HG03139 (cell line): ENCODE results near the gene C3orf70.

Source experiments
- ATAC-seq: cut with Tn5 transposase; IDR thresholded peaks from one replicate; pipeline ENCODE4 v1.9.1; 2021; ENCODE audit not compliant: unreplicated experiment

The C3orf70 gene

DNA sequence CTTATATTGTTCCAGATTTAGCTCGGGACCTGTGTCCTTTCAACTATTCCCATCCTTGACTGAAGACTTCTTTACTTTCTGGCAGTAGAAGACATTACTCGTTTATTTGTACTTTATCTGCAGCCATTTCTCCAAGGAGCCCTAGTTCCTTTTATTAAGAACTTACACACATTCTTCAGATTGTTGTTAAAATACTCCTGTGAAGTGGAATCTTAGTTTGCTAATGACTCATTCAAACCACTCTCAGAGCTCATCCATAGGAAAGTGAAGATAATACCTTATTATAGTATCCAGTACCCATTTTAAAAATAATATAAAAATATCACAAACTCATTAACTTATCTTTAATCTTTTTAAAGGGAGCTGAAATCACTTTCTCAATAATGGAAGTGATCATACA lies 63.5 kb downstream of the C3orf70 start:
- ATAC-seq, result no peak

DNA sequence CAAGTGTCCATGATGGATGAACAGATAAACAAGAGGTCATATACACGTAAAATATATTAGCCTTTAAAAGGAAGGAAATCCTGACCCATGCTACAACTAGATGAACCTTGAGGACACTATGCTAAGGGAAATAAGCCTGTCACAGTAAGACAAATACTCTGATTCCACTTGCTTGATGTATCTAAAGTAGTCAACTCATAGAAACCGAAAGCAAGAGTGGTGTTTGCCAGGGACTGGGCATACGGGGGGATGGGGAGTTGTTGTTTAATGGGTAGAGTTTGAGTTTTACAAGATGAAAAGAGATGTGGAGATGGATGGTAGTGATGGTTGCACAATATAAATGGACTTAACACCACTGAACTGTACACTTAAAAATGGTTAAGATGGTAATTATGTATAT lies 65.4 kb downstream of the C3orf70 start:
- no peak for ATAC-seq

DNA sequence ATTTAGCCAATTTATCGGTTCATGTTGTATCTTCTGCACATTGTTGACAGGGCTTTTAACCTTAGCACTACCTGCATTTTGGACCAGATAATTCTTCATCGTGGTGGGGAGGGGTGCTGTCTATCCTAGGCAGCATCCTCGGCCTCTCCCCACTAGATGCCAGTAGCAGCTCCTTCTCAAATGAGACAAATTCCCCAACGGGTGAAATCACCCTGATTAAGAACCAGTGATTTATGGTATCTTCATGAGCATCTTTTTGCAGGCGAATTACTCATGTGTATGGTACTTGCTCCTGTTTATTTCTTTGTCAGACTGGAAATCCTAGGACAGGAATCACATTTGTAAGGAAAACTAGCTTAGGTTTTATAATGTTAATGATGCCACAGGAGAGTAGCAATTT lies 68.0 kb downstream of the C3orf70 start:
- ATAC-seq, result no peak

DNA sequence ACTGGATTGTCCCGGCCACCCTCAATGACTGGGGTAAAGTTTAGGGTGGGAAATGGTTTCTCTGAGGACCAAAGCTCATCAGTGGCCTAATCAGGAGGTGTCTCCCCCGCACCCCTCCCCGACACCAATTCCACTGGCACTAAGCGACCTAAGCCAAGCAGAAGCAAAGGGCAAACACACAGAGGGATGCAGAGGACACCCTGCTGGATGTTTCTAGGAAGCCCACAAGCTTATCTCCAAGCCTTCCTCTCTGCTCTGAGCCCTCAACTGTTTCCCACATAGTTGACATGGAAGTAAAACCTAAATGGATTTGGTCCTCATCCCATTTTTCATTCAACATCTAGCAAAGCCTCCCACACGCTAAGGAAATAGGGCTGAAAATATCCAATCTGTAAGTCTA lies 68.5 kb downstream of the C3orf70 start:
- no peak for ATAC-seq

DNA sequence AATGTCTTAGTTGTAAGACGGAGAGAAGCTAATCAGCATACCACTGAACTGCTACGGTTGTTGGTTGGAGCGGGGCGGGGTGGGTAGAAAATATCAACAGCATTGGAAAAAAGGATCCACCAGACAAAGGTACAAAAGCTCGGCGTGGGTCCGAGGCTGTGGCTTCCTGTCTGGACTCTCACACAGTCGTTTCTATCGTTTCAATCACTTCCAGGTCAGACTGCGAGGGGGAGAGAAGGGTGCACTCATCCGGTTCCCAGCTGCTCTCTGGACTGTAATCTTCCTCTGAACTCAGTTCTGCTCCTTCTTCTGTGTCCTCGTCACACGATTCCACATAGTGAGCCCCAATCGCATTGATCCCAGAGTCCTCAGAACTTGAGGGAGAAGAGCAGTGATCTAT lies 70.0 kb downstream of the C3orf70 start:
- ATAC-seq, result no peak

DNA sequence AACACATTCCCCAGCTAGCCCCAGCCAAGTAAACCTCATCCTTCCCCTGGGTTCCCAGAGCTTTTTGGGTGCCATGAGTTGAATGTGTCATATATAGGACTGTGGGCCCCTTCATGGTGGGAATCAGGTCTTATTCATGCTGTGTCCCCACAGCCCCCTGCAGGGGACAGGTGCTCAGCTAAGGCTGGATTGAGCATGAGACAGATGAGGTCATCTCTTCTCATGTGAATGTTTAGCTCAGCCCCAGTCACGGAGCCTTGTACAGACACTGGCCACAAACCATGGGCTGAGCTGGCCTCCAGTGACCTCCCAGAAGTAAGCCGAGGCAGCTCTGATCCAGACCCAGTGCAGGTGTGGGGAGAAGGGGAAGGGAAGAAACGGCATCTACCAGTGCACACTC lies 70.7 kb downstream of the C3orf70 start:
- ATAC-seq, result no peak

DNA sequence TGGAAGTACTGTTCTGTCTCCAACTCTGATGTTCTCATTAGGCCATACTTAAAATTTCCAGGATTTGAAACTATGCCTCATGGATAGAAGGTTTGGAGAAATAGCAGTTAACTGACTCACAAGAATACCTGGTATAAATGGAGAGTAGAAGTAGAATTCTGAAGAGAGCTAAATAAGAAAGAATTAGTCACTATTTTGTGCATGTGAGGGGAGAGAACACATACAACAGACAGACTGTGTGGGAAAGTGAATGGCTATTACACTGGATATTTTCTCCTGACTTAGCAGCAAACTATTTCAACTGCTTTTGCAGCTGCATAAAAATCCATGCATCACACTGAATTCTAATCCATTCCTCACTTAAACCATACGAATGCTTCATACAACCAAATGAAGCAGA lies 71.3 kb downstream of the C3orf70 start:
- ATAC-seq, result no peak

DNA sequence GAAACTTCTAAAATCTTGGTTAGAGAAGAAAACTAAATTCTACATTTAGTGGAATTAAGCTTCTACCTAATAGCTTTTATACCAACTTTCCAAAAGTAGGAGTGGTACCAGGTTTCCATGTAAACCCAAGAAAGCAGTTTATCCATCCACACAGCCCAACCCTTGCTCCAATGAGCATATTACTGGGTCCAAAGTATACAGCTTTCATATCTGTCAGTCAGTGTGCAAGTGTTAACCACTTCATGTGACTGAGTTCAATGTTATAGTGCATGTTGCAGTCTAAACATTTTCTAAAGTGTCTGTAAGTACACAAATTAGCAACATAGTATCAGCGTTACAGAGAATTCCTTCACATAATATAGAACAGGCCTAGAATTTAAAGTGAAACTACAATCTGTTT lies 73.2 kb downstream of the C3orf70 start:
- ATAC-seq, result no peak

DNA sequence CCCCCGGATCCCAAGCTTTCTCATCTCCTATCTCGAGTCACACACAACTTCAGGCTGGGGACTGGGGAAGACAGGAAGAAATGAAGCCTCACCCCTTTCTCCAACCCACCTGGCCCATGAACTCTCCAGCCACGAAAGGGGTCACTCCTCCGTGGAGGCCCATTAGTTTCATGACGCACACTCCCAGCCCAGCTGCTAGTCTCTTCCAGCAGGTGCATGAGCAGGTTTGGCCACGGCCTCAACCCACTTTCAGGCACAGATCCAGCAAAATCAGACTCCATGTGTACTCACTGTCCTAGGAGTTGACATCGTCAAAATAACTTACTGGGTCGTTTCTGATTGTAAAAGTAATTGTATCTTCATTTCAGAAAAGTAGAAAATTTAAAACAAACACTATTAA lies 76.6 kb downstream of the C3orf70 start:
- ATAC-seq, result no peak

DNA sequence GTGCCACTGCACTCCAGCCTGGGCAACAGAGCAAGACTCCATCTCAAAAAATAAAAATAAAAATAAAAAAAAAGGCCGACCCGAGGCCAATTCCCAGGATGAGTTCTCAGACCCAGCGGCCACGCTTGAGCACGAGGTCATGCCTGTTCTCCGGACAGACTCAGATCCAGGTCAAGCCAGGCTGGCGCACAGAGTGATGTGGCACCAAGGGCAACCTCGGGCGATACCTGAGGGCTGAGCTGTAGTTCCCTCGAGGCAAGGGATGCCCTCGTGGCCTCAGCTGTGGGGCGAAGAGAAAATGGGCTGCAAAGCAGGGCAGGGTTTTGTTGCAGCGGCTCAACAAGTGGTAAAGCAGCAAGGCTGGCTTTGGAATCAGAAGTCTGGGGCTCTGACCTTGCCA lies 77.3 kb downstream of the C3orf70 start:
- ATAC-seq, result no peak

DNA sequence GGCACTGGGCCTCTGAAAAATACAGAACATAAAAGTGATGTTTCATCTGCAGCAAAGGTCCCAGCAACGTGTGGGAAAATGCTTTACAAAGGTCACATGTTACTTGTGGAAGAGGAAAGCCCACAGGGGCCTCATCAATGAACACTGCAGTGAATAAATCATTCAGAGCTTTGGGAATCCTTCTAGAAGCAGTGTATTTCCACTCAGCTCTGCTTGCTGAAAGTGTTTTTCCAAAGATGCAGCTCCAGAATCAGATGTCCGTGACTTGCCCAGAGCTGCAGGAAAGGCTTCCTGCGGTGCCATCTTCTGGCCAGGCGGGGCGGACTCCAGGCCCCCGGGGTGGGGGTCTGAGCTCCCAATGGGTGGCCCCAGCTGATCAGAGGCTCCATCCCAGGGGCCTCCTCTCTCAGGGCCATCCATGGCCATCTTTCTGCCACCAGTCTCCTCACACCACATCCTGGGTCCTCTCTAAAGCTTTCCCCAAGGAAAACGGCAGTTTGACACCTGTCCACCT lies 81.5 kb downstream of the C3orf70 start:
- no peak for ATAC-seq

DNA sequence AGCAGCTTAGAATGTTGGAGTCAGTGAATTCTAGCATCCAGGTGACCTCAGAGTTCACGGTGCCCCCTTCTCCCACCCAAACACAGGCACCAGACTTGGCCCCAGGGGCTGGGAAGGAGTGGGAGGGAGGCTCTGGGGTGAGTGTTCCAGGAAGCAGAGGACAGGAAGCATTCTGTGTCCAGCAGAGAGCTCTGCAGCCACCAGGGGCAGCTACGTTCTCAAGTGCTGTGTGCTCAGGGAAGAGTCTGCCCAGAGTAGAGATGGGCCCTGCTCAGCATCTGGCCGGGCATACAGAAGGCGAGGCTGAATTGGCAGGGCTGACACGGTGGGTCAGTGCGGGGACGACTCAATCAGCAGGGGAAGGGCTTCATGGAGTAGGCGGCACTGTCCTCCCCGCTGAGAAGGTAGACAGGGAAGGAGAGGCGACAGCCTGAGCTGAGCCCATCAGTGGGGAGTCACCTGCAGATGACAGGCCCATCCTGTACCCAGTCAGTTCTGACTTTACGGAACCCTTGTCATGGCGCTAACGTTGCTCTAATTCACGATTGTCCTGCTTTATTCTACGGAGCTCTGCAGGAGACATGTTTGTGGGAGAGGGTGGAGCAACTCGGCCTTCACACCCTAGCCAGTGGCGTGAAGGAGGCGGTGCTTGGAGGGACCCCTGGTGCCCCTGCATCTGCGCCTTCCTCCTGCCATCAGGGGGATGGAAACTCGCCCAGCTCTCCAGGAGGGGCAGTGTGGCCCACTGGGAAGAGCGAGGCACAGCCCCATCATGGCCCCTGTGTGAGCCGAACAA lies 82.2 kb downstream of the C3orf70 start:
- no peak for ATAC-seq

DNA sequence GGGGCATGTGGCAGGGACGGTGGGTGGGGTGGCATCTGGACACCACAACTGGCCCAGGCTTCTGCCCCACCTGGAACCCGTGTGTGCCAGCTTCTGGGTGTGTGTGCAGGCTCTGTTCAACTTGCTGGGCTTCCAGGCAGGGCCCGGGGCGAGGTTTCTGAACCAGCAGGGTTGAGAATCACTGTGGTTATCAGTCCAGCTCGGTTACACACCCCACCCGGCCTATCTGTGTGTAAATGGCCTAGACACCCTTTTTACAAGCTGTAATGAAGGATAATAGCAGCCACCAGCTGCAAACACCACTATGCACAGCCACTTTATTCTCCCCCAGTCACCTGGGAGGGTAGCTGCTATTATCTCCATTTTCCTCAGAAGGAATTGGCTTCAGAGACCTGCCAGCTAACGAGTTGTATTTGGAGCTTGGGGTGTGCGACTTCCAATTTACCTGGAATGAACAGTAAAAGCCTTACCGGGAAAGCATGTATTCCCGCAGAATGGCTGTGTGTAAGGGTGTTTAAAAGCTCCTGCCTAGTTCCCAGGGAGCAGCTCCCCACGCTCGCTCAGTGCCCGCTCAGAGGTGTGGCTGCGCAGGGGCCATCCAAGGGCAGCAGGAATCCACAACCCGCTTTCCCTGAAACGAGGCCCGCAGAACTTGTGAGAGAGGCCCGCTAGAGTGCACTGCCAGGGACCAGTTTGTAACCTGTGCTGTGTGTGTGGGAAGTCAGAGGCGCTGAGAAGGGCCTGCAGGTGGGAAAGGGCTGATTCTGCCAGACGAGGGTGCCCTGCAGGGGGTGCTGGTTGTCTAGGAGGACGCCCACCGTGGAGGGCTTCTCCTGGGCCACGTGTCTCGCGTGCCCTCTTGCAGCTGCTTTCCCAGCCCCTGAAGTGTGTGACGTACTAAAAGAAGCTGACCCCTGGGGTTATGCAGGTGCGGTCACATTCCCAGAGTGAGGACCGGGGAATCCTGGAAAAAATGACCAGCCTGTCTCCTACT lies 83.5 kb downstream of the C3orf70 start:
- no peak for ATAC-seq

DNA sequence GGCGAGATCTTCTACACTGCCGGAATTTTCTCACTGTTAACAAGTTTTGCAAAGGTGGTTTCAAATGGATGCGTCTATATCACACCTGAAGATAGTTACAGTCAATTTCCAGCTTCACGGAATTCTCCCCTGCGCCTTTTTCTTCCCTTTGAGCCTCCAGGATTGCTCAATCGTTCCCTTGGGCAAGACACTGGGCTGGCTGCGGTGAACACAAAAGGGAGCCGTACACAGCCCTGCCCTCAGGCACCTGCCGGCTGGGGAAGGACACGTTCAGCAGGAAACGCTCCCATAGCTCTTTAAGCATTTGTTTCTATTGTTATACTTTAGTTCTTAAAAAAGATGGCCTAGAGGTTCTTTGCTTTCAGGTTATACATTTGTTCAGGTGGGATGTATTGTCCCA lies 85.7 kb downstream of the C3orf70 start:
- ATAC-seq, result no peak

DNA sequence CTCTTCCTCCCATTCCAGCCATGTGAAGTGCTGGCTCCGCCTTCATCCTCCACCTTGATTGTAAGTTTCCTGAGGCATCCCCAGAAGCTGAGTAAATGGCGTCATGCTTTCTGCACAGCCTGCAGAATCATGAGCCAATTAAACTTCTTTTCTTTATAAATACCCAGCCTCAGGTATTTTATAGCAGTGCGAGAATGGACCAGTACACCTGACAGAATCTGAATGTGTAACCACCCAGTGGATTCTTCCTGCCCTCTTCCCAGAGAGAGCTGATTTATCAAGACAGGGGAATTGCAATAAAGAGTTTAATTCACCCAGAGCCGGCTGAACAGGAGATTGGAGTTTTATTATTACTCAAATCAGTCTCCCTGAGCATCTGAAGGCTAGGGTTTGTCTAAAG lies 86.6 kb downstream of the C3orf70 start:
- no peak for ATAC-seq

DNA sequence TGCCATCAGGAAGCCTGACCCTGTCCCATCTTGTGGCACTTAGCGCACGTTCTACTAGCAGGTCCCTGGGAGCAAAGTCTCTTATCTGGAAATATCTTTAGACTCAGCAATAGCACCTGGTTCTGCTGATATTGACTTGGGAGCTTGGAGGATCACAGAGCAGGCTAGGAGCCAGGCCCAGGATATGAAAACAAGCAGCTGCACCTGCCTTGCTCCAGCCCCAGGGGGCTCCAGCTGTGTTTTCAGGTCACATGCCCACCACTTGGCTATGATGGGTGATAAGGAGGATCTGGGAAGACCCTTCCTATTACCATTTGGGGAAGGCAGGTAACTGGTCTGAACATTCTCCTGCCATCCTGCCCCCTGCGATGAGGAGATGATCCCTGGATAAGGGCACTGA lies 87.8 kb downstream of the C3orf70 start:
- no peak for ATAC-seq

DNA sequence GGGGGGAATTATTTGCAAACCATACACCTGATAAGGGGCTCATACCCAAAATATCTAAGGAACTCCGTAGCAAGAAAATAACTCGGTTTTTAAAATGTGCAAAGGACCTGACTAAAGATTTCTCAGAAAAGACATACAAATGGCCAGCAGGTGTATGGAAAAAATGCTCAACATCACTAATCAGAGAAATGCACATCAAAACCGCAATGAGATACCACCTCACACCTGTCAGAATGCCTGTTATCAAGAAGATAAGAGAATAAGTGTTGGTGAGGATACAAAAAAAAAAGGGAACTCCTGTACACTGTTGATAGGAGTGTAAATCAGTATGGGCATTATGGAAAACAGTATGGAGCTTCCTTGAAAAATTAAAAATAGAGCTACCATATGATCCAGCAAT lies 89.4 kb downstream of the C3orf70 start:
- ATAC-seq, result no peak

DNA sequence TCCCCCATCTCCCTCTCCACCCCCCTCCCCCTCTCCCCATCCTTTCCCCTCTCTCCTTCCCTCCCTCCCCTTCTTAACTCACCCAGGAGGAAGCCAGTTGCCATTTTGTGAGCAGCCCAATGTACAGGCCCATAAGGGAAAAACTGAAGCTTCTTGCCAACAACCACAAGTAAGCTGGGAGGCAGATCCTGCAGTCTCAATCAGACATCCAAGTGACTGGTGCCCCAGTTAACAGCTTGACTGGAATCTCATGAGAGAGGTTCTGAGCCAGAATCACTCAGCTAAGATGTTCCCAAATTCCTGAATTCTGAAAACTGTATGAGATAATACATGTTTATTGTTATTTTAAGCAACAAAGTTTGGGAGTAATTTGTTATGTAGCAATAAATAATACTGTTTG lies 90.7 kb downstream of the C3orf70 start:
- no peak for ATAC-seq

DNA sequence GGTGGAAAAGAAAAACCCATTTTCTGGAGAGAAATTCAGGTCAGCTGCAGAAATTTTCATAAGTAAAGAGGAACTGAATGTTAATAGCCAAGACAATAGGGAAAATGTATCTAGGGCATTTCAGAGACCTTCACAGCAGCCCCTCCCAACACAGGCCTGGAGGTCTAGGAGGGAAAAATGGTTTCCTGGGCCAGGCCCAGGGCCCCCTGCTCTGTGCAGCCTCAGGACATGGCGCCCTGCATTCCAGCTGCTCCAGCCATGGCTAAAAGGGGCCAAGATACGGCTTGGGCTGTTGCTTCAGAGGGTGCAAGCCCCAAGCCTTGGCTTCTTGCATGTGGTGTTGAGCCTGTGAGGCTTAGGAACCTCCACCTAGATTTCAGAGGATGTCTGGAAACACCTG lies 92.2 kb downstream of the C3orf70 start:
- no peak for ATAC-seq

DNA sequence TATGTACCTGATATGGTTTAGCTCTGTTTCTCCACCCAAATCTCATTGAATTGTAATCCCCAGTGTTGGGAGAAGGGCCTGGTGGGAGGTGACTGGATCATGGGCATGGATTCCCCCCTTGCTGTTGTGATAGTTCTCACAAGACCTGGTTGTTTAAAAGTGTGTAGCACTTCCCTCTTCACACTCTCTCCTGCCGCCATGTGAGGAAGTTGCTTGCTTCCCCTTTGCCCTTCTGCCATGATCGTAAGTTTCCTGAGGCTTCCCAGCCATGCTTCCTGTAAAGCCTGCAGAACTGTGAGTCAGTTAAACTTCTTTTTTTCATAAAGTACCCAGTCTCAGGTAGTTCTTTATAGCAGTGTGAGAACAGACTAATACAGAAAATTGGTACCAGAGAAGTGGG lies 93.1 kb downstream of the C3orf70 start:
- ATAC-seq, result no peak

DNA sequence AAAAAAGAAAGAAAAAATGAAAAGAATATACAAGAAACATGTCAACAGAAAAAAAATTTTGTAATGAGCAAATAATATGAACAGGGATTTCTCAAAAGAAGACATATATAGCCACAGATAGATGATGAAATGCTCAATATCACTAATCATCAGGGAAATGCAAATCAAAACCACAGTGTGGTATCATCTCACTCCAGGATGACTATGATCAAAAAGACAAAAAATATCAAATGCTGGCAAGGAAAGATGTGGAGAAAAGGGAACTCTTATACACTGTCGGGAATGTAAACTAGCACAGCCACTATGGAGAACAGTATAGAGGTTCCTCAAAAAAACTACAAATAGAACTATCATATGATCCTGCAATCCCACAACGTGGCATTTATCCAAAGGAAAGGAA lies 94.1 kb downstream of the C3orf70 start:
- ATAC-seq, result no peak

DNA sequence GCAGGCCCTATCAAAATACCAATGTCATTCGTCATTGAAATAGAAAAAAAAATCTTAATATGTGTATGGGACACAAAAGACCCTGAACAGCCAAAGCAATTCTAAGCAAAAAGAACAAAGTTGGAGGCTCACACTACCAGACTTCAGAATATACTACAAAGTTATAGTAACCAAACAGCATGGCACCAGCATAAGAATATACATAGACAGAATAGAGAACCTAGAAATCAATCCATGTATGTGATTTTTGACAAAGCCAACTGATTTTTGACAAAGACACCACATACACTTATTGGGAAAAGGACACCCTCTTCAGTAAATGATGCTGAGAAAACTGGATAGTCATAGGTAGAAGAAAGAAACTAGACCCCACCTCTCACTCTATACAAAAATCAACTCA lies 95.0 kb downstream of the C3orf70 start:
- ATAC-seq, result no peak
